Glutamatergic neuron (in vitro differentiated cells): ENCODE results near the gene ZNF490. TPM values are rescaled to one million over a fixed set of nuclear protein-coding genes. Genes with fewer than 3 reads are reported as not detected.
"Not testable (repeated sequence)": the region's sequence is repeated elsewhere in the genome, so short reads cannot be mapped to it uniquely, and the experiment has no call there.

Source experiments
- DNase-seq: peaks from one replicate; pipeline ENCODE4 v3.0.0; 2022
- H3K27ac Mint-ChIP-seq: one replicate; pipeline ENCODE4 v1.8.0; 2020; ENCODE audit warnings: mild to moderate bottlenecking, mixed read lengths, inconsistent platforms; ENCODE audit not compliant: unreplicated experiment
- H3K27me3 Mint-ChIP-seq: one replicate; pipeline ENCODE4 v1.8.0; 2020; ENCODE audit warnings: mild to moderate bottlenecking, moderate library complexity, mixed read lengths, inconsistent platforms; ENCODE audit not compliant: unreplicated experiment
- H3K36me3 Mint-ChIP-seq: one replicate; pipeline ENCODE4 v1.8.0; 2020; ENCODE audit warnings: mild to moderate bottlenecking, mixed read lengths, inconsistent platforms; ENCODE audit not compliant: unreplicated experiment
- H3K4me1 Mint-ChIP-seq: one replicate; pipeline ENCODE4 v1.8.0; 2020; ENCODE audit warnings: mild to moderate bottlenecking, low read depth, mixed read lengths, inconsistent platforms; ENCODE audit not compliant: unreplicated experiment
- H3K4me3 Mint-ChIP-seq: one replicate; pipeline ENCODE4 v1.8.0; 2020; ENCODE audit warnings: mild to moderate bottlenecking, mixed read lengths, inconsistent platforms; ENCODE audit not compliant: unreplicated experiment
- H3K9me3 Mint-ChIP-seq: one replicate; pipeline ENCODE4 v1.8.0; 2020; ENCODE audit warnings: mild to moderate bottlenecking, moderate library complexity, mixed read lengths, inconsistent platforms; ENCODE audit not compliant: unreplicated experiment
- total RNA-seq: library from RNA; stranded (reverse); fragmentation: NEBNext Ultra II Directional; extraction: Animal tissue kit (Norgen Biotek cat#: 25700); gene quantifications from one replicate; pipeline ENCODE4 v1.2.1, GENCODE V29; 2021; ENCODE audit not compliant: unreplicated experiment
- TF ChIP-seq, protein P1 (sequence below): fragments of 200-600 bp; sonication (generic); IDR thresholded peaks from one replicate; pipeline ENCODE4 v1.5.0; 2021; ENCODE audit not compliant: partially characterized antibody, unreplicated experiment

ZNF490 gene
- total RNA-seq, 1 donor from 2014 or later: 8.0 TPM

- peaks cover 7% of the 10 kb centered on the region for H3K9me3 Mint-ChIP-seq
- peaks cover 3% of the 10 kb centered on the region for H3K27me3 Mint-ChIP-seq
- H3K4me3 Mint-ChIP-seq: no peak overlapping the region
- no peak for DNase-seq
- H3K27ac Mint-ChIP-seq: no peak overlapping the region
- TF ChIP-seq, protein P1, sequence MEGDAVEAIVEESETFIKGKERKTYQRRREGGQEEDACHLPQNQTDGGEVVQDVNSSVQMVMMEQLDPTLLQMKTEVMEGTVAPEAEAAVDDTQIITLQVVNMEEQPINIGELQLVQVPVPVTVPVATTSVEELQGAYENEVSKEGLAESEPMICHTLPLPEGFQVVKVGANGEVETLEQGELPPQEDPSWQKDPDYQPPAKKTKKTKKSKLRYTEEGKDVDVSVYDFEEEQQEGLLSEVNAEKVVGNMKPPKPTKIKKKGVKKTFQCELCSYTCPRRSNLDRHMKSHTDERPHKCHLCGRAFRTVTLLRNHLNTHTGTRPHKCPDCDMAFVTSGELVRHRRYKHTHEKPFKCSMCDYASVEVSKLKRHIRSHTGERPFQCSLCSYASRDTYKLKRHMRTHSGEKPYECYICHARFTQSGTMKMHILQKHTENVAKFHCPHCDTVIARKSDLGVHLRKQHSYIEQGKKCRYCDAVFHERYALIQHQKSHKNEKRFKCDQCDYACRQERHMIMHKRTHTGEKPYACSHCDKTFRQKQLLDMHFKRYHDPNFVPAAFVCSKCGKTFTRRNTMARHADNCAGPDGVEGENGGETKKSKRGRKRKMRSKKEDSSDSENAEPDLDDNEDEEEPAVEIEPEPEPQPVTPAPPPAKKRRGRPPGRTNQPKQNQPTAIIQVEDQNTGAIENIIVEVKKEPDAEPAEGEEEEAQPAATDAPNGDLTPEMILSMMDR: no peak
- no peaks in the 10 kb centered on the region for H3K4me1 Mint-ChIP-seq
- H3K36me3 Mint-ChIP-seq: peaks cover 54% of the 10 kb centered on the region
These were observed 29.5 kb downstream of the ZNF490 start for GRCh38 chr19:12581100-12581499.

DNA sequence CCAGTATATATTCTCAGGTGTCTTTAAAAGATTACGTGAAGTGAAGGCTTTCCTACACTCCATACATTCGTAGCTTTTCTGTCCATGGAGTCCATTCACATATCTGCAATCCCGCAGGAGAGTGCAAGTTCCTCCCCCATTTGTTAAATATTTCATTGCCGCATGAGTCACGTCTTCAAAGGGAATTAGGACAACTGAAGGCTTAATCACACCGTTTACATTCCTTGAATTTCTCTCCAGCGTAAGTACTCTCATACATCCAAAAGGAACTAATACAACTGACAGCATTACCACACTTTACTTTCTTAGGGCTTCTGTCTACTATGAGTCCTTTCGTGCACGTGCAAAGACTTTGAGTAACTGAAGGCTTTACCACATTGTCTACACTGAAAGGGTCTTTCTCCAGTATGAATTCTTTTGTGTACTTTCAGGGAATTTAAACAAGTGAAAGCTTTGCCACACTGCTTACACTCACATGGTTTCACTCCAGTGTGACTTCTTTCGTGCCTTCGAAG, 30.4 kb downstream of the ZNF490 start:
- H3K4me1 Mint-ChIP-seq: no peaks in the 10 kb centered on the region
- H3K4me3 Mint-ChIP-seq: no peak overlapping the region
- no peak for DNase-seq
- H3K9me3 Mint-ChIP-seq: peaks cover 7% of the 10 kb centered on the region
- H3K36me3 Mint-ChIP-seq: peaks cover 62% of the 10 kb centered on the region
- H3K27ac Mint-ChIP-seq: no peak overlapping the region
- TF ChIP-seq, protein P1: no peak
- H3K27me3 Mint-ChIP-seq: peaks cover 3% of the 10 kb centered on the region

DNA sequence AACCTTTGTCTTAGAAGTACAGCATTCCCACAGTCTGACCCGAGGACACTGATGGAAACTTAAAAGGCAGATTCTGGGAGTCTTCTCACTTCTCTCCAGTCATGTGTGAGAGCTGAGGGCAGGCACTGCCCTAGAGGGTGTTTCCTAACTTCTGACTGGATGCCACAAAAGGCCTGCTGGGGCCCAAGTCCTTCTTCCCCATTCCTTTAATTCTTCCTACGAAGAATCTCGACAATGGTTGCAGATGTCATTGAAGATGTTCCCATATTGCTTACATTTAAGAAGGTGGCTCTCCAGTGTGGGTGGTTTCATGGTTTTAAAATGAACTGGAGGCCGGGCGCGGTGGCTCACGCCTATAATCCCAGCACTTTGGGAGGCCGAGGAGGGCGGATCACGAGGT, 32.0 kb downstream of the ZNF490 start:
- Mint-ChIP-seq H3K4me3 (no peak overlapping the region), H3K36me3 (peaks cover 64% of the 10 kb centered on the region), H3K27ac (no peak overlapping the region), H3K4me1 (peaks cover 3% of the 10 kb centered on the region), H3K27me3 (peaks cover 3% of the 10 kb centered on the region), H3K9me3 (peaks cover 10% of the 10 kb centered on the region)
- TF ChIP-seq, protein P1: no peak
- DNase-seq: no peak

DNA sequence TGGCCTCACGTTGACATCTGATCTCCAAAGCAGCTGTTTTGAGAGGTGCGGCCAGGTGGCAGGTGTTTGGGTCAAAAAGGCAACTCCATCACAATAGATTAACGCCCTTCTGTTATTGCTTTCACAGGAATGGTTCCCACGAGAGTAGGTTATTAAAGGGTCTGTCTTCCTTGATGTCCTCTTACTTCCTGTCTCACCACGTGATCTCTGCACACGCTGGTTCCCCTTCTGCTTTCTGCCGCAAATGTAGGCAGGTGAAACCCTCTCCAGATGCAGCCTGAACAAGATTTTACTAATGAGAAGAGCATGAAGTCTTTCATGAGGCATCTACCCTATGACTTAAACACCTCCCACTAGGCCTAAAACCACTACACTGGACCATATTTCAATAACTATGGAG, 36.6 kb downstream of the ZNF490 start:
- peaks cover 29% of the 10 kb centered on the region for H3K36me3 Mint-ChIP-seq
- H3K4me3 Mint-ChIP-seq: no peak overlapping the region
- H3K27me3 Mint-ChIP-seq: peaks cover 3% of the 10 kb centered on the region
- no peak for DNase-seq
- H3K9me3 Mint-ChIP-seq: peaks cover 5% of the 10 kb centered on the region
- H3K4me1 Mint-ChIP-seq: peaks cover 3% of the 10 kb centered on the region
- TF ChIP-seq, protein P1: no peak
- no peak overlapping the region for H3K27ac Mint-ChIP-seq

DNA sequence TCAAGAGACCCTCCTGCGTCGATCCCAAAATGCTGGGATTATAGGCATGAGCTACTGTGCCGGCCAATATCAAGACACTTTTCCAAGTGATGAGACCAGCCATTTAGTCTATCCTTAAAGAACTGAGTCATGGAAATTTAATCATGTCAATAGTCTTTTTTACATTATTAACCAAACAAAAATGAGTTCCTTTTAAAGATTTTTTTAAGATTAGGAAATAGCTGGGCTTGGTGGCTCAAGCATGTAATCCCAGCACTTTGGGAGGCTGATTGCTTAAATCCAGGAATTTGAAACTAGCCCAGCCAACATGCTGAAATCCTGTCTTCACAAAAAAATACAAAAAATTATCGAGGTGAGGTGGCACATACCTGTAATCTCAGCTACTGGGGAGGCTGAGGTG, 42.7 kb downstream of the ZNF490 start:
- no peak for DNase-seq
- Mint-ChIP-seq H3K4me1 (peaks cover 3% of the 10 kb centered on the region), H3K27ac (no peak overlapping the region), H3K9me3 (no peaks in the 10 kb centered on the region), H3K4me3 (no peak overlapping the region), H3K36me3 (no peaks in the 10 kb centered on the region), H3K27me3 (peaks cover 3% of the 10 kb centered on the region)
- TF ChIP-seq, protein P1: no peak

GRCh38 chr19:12566380-12566779, 44.2 kb downstream of the ZNF490 start:
- not testable (repeated sequence) for H3K27me3 Mint-ChIP-seq, H3K36me3 Mint-ChIP-seq, H3K4me3 Mint-ChIP-seq, H3K27ac Mint-ChIP-seq, H3K9me3 Mint-ChIP-seq, DNase-seq, H3K4me1 Mint-ChIP-seq
